ENCODE data around the gene DBN1. TPM values are rescaled to one million over a fixed set of nuclear protein-coding genes. Genes with fewer than 3 reads are reported as not detected.

DBN1 gene
- total and polyA plus RNA-seq, 9 of the 15 experiments (the other 6 are each of a cell fraction or from before 2014, with no cell fraction given), result 0.25 to 87.2 (median 27.9) TPM

GRCh38 chr5:177510567-177511053 lies 37.2 kb upstream of the DBN1 start:
- no peaks in the 10 kb centered on the region for H3K27me3 ChIP-seq (ENCODE audit: control insufficient read depth in 2 of 2, insufficient read depth in 2 of 2, low read length in 2 of 2)
- H3K9ac ChIP-seq (ENCODE audit: insufficient read depth in 1 of 2, low read depth in 2 of 2, low read length in 2 of 2), result peak overlapping the region in 1 of 2 experiments; percentile 53; a peak in 2 of 4 replicates
- in situ Hi-C loops (cut with MboI), result no loop called here
- ChIA-PET CTCF (ENCODE audit: low intra/inter-chr PET ratio) (interaction anchor here (0.6 kb wide), 1 partner anchor 54 kb away, joined by 3 read pairs; no protein-coding TSS in a partner anchor), POLR2A (interaction anchor here (1.0 to 4.5 kb wide), 4 partner anchors 12 to 15 kb away, joined by 3 to 26 read pairs (median 7); partner anchors contain the start of gene PDLIM7)
- no peaks in the 10 kb centered on the region for H3K9me1 ChIP-seq (ENCODE audit: control insufficient read depth, insufficient read depth, low read length)
- intact Hi-C loops (cut with micrococcal nuclease), result no loop called here
- no peak for ATAC-seq
- no peak for DNase-seq (ENCODE audit: extremely low read depth in 1 of 4, low spot score in 3 of 4)
- H3K4me1 ChIP-seq (replicated peaks in 1 of 2; ENCODE audit: control insufficient read depth in 2 of 2, insufficient read depth in 2 of 2, low read length in 2 of 2), result peaks cover 28 to 58% of the 10 kb centered on the region in 2 experiments
- peaks cover 28% of the 10 kb centered on the region for H3K79me2 ChIP-seq (ENCODE audit: control insufficient read depth, insufficient read depth, low read length)
- H4K20me1 ChIP-seq (replicated peaks; ENCODE audit: control insufficient read depth, insufficient read depth, low read length), result no peaks in the 10 kb centered on the region
- FAIRE-seq, result peak; percentile 58
- peaks cover 75% of the 10 kb centered on the region for H3K36me3 ChIP-seq (ENCODE audit: control insufficient read depth, insufficient read depth, low read length)
- H3K4me2 ChIP-seq (ENCODE audit: insufficient read depth, low read length), result no peak overlapping the region
- TF ChIP-seq ZBTB33 (CRISPR knock-in tag; IDR thresholded peaks at IDR 0.05) (peak; percentile 35; the same call in 1 of the 2 replicates), POLR2A (conservative IDR thresholded peaks at IDR 0.05) (peak; percentile 24; the same call in 1 of the 2 replicates), SMAD4 (CRISPR knock-in tag; conservative IDR thresholded peaks at IDR 0.05) (no peak), BRD4 (IDR thresholded peaks at IDR 0.05) (no peak), ZFP30 (CRISPR knock-in tag; IDR thresholded peaks at IDR 0.05; ENCODE audit: borderline replicate concordance) (no peak), TEAD4 (IDR thresholded peaks at IDR 0.05; ENCODE audit: low read length) (no peak), TEAD4 (CRISPR knock-in tag; IDR thresholded peaks at IDR 0.05; ENCODE audit: borderline replicate concordance) (no peak)
- H3K4me3 ChIP-seq, result no peak overlapping the region
- BruUV-seq (replicated peaks), result no TSS peak
- peak overlapping the region; percentile 80; the same call in 1 of the 3 replicates for H3K27ac ChIP-seq (ENCODE audit: extremely low read depth, low read depth, low read length)
- no peak overlapping the region for H2AFZ ChIP-seq (ENCODE audit: low read depth, low read length)
- H3K9me3 ChIP-seq (replicated peaks; ENCODE audit: control insufficient read depth, insufficient read depth, low read depth, low read length), result no peaks in the 10 kb centered on the region
- WGBS (ENCODE audit: insufficient coverage, low coverage, missing lambda C conversion rate), result 86% methylated on average over 14 of the region's 15 CpGs

Data from K562 (cell line).